Neuron (in vitro differentiated cells): Measurements from ENCODE around the gene GRIFIN.

ENCODE experiments used
- H2AFZ ChIP-seq: one replicate; pipeline ENCODE4 v1.6.1; 2013; ENCODE audit warnings: low read depth, mild to moderate bottlenecking, inconsistent platforms, low read length, moderate library complexity
- H3K27me3 ChIP-seq: one replicate; pipeline ENCODE4 v1.6.1; 2013; ENCODE audit warnings: low read length; ENCODE audit not compliant: insufficient read depth
- H3K36me3 ChIP-seq: one replicate; pipeline ENCODE4 v1.6.1; 2013; ENCODE audit warnings: low read length; ENCODE audit not compliant: insufficient read depth
- H3K4me1 ChIP-seq: one replicate; pipeline ENCODE4 v1.6.1; 2013; ENCODE audit warnings: low read length; ENCODE audit not compliant: insufficient read depth
- H3K4me3 ChIP-seq: 2 replicates; pipeline ENCODE4 v1.5.1; 2013; ENCODE audit warnings: mild to moderate bottlenecking, low read length, moderate library complexity
- H3K9me3 ChIP-seq: one replicate; pipeline ENCODE4 v1.6.1; 2013; ENCODE audit warnings: low read length

Gene GRIFIN

GRCh38 chr7:2517678-2518507 is 41.7 kb upstream of the GRIFIN start:
- peaks cover 49% of the 10 kb centered on the region for H3K4me1 ChIP-seq
- no peaks in the 10 kb centered on the region for H3K36me3 ChIP-seq
- no peak overlapping the region for H3K4me3 ChIP-seq

GRCh38 chr7:2517026-2517425 is 40.8 kb upstream of the GRIFIN start:
- no peak overlapping the region for H3K4me3 ChIP-seq
- peaks cover 42% of the 10 kb centered on the region for H3K4me1 ChIP-seq
- peaks cover 10% of the 10 kb centered on the region for H3K27me3 ChIP-seq
- no peak overlapping the region for H2AFZ ChIP-seq
- no peaks in the 10 kb centered on the region for H3K36me3 ChIP-seq
- peaks cover 4% of the 10 kb centered on the region for H3K9me3 ChIP-seq

More at GRCh38 chr7:2517678-2518507, 41.7 kb upstream of the GRIFIN start:
- Histone ChIP-seq H2AFZ (no peak overlapping the region), H3K9me3 (peaks cover 4% of the 10 kb centered on the region), H3K27me3 (peaks cover 4% of the 10 kb centered on the region)

GRCh38 chr7:2516194-2516555 is 40.0 kb upstream of the GRIFIN start:
- peaks cover 43% of the 10 kb centered on the region for H3K4me1 ChIP-seq
- no peaks in the 10 kb centered on the region for H3K36me3 ChIP-seq
- peaks cover 4% of the 10 kb centered on the region for H3K9me3 ChIP-seq
- H2AFZ ChIP-seq = no peak overlapping the region
- H3K4me3 ChIP-seq = no peak overlapping the region
- H3K27me3 ChIP-seq = peaks cover 10% of the 10 kb centered on the region

GRCh38 chr7:2515424-2516193 is 39.4 kb upstream of the GRIFIN start:
- peaks cover 10% of the 10 kb centered on the region for H3K27me3 ChIP-seq
- no peak overlapping the region for H2AFZ ChIP-seq
- H3K4me3 ChIP-seq = no peak overlapping the region
- H3K4me1 ChIP-seq = peaks cover 49% of the 10 kb centered on the region
- no peaks in the 10 kb centered on the region for H3K36me3 ChIP-seq
- H3K9me3 ChIP-seq = peaks cover 4% of the 10 kb centered on the region

GRCh38 chr7:2514473-2515423 is 38.5 kb upstream of the GRIFIN start:
- no peak overlapping the region for H3K4me3 ChIP-seq
- no peak overlapping the region for H2AFZ ChIP-seq
- peaks cover 4% of the 10 kb centered on the region for H3K9me3 ChIP-seq
- peaks cover 10% of the 10 kb centered on the region for H3K27me3 ChIP-seq
- peaks cover 52% of the 10 kb centered on the region for H3K4me1 ChIP-seq
- H3K36me3 ChIP-seq = no peaks in the 10 kb centered on the region

- Histone ChIP-seq H3K9me3 (peaks cover 4% of the 10 kb centered on the region), H3K36me3 (no peaks in the 10 kb centered on the region), H3K27me3 (peaks cover 10% of the 10 kb centered on the region), H3K4me1 (peaks cover 57% of the 10 kb centered on the region), H3K4me3 (no peak overlapping the region), H2AFZ (no peak overlapping the region)
Observed at GRCh38 chr7:2513702-2514101, 37.5 kb upstream of the GRIFIN start.

- Histone ChIP-seq H3K4me1 (peaks cover 57% of the 10 kb centered on the region), H2AFZ (no peak overlapping the region), H3K27me3 (peaks cover 10% of the 10 kb centered on the region), H3K9me3 (peaks cover 4% of the 10 kb centered on the region), H3K36me3 (no peaks in the 10 kb centered on the region), H3K4me3 (no peak overlapping the region)
Observed at GRCh38 chr7:2512713-2513112, 36.5 kb upstream of the GRIFIN start.

GRCh38 chr7:2512179-2512661 is 36.0 kb upstream of the GRIFIN start:
- H3K36me3 ChIP-seq = no peaks in the 10 kb centered on the region
- peaks cover 4% of the 10 kb centered on the region for H3K9me3 ChIP-seq
- no peak overlapping the region for H2AFZ ChIP-seq
- no peak overlapping the region for H3K4me3 ChIP-seq
- peaks cover 53% of the 10 kb centered on the region for H3K4me1 ChIP-seq
- H3K27me3 ChIP-seq = peaks cover 10% of the 10 kb centered on the region

GRCh38 chr7:2511769-2512168 is 35.6 kb upstream of the GRIFIN start:
- H3K4me1 ChIP-seq = peaks cover 48% of the 10 kb centered on the region
- H3K9me3 ChIP-seq = peaks cover 4% of the 10 kb centered on the region
- no peak overlapping the region for H3K4me3 ChIP-seq
- no peaks in the 10 kb centered on the region for H3K36me3 ChIP-seq
- no peak overlapping the region for H2AFZ ChIP-seq
- peaks cover 10% of the 10 kb centered on the region for H3K27me3 ChIP-seq

GRCh38 chr7:2510909-2511768 is 34.9 kb upstream of the GRIFIN start:
- no peak overlapping the region for H2AFZ ChIP-seq
- H3K4me1 ChIP-seq = peaks cover 42% of the 10 kb centered on the region
- H3K36me3 ChIP-seq = no peaks in the 10 kb centered on the region
- H3K4me3 ChIP-seq = no peak overlapping the region
- H3K27me3 ChIP-seq = peaks cover 10% of the 10 kb centered on the region
- H3K9me3 ChIP-seq = peaks cover 4% of the 10 kb centered on the region

GRCh38 chr7:2510130-2510776 is 34.1 kb upstream of the GRIFIN start:
- Histone ChIP-seq H3K27me3 (peaks cover 10% of the 10 kb centered on the region), H3K4me3 (no peak overlapping the region), H3K9me3 (peaks cover 4% of the 10 kb centered on the region), H2AFZ (no peak overlapping the region), H3K4me1 (peaks cover 40% of the 10 kb centered on the region), H3K36me3 (no peaks in the 10 kb centered on the region)
